Measurements from ENCODE around the gene TTC9B. TPM values are rescaled to one million over a fixed set of nuclear protein-coding genes. Genes with fewer than 3 reads are reported as not detected.

Gene TTC9B
- not detected for total RNA-seq

GRCh38 chr19:40217934-40218890 is at the start of gene TTC9B:
TSS of gene TTC9B (minus strand) at chr19:40218384. CDS start at chr19:40218381, 3 bp downstream.

DNA sequence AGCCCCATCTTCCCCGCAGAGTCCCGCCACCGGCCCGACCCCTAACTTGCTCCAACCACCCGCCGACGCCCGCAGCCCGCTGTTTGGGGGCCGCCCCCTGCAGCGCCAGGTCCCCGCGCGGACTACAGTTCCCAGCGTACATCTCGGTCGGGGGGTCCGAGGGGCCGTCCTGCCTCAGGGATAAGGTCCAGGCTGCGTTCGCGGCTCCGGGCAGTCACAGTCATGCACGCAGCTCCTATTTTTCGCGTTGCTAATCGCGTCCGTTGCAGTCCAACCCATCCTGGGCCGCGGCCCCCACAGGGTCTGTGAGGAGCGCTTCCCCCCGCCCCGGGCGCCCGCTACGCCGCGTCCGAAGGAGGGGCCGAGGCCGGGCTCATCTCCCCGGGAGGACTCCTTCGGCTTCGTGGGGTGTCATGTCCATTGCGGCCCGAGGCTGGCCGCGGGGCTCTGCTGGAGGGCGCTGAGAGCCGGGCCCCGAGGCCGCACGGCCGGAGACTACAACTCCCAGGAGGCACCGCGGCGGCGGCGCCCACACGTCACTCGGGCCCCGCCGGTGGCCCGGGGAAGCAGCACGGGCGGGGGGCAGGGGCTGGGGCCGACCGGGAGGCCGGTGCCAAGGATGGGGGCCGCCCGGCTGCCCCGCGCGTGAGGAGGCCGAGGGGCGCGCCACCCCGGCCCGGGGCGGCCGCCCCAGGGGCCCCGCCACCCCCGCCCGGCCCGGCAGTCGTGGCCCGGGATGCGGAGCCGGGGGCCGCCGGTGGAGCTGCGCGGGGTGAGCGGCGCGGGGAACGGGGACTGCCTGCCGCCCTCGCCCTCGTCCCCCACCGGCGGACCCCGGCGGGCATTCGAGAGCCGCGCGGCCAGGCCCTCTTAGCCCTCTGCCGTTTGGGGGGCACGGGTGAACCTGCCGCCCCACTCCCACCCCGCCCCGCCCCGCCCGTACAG is 27.0 kb downstream of the TTC9B start, which contains the start of gene MAP3K10:
Gene MAP3K10, plus strand, starts transcription at position 536 of the 945 bp plus-strand sequence. CDS start 606 bp downstream, outside the sequence.

Other genes with a start within 250 kb of the TTC9B start
- gene PSMC4, start 247.2 kb downstream of the TTC9B start, total RNA-seq = 100 to 1,000 TPM; 163 to 225 TPM
- 1 to 10 TPM; 5.5 to 5.7 TPM for gene ZNF546, start 221.3 kb downstream of the TTC9B start, total RNA-seq
- 10 to 100 TPM; 11.7 to 19.0 TPM for gene ZNF780B, start 162.2 kb downstream of the TTC9B start, total RNA-seq
- gene ZNF780A, start 127.4 kb downstream of the TTC9B start, total RNA-seq = 10 to 100 TPM in 1 of 2 donors, 1 to 10 TPM in 1; 7.9 to 12.0 TPM
- 10 to 100 TPM; 13.3 to 15.1 TPM for gene MAP3K10, start 27.0 kb downstream of the TTC9B start, total RNA-seq
- gene CCNP, start 8.3 kb upstream of the TTC9B start, total RNA-seq = under 1 TPM in 1 of 2 donors, not detected in 1; 0.33 TPM
- 100 to 1,000 TPM; 112 to 116 TPM for gene AKT2, start 67.0 kb upstream of the TTC9B start, total RNA-seq
- gene C19orf47, start 130.0 kb upstream of the TTC9B start, total RNA-seq = 10 to 100 TPM in 1 of 2 donors, 1 to 10 TPM in 1; 2.8 to 12.0 TPM
- gene PLD3, start 130.3 kb upstream of the TTC9B start, total RNA-seq = 100 to 1,000 TPM; 111 to 196 TPM
- under 1 TPM in 1 of 2 donors, not detected in 1; under 0.01 TPM for gene HIPK4, start 171.8 kb upstream of the TTC9B start, total RNA-seq
- under 1 TPM; 0.33 to 0.69 TPM for gene PRX, start 195.0 kb upstream of the TTC9B start, total RNA-seq
- 10 to 100 TPM in 1 of 2 donors, 1 to 10 TPM in 1; 6.9 to 12.7 TPM for gene SERTAD1, start 207.6 kb upstream of the TTC9B start, total RNA-seq
- gene SERTAD3, start 226.0 kb upstream of the TTC9B start, total RNA-seq = 10 to 100 TPM; 20.3 to 23.0 TPM
- gene BLVRB, start 247.4 kb upstream of the TTC9B start, total RNA-seq = 10 to 100 TPM; 83.6 to 93.6 TPM
- gene SPTBN4, start 248.6 kb upstream of the TTC9B start, total RNA-seq = under 1 TPM; 0.34 to 1.00 TPM

All from melanocyte of skin (primary cell).